Measurements from ENCODE around the gene NRG2.

NRG2 gene

DNA sequence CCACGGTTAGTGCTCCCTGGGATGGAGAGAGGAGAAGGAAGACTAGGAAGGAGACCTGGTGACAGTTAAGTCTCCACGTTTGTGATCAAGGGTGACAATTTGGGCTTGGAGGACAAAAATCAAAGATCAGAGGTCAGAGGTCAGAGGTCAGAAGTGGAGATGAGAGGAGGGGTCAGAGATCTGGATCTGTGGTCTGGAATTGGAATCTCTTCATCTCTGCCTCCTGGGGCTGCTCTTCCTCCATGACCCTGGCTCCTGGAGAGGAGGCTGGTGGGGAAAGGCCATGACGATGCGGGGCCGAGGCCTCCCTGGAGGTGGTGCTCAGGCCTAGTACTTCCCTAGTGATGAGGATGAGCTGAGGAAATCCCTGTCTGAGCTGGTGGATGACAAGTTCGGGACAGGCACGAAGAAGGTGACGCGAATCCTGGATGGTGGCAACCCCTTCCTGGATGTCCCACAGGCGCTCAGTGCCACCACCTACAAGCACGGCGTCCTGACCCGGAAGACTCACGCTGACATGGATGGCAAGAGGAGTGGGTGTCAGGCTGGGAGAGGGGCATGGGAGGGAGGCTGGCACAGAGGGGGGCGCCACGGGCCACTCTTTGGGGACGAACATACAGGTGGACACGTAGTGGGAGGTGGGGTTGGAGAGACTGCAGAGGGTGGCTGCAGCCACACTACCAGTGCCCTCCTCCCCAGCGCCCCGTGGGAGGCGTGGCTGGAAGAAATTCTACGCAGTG, 206.5 kb downstream of the NRG2 start:
- no peak overlapping the region for H3K4me3 ChIP-seq (replicated peaks; ENCODE audit: insufficient read depth, low read length)
- no peak for DNase-seq (ENCODE audit: low read depth in 1 of 2, low spot score in 1 of 2)

DNA sequence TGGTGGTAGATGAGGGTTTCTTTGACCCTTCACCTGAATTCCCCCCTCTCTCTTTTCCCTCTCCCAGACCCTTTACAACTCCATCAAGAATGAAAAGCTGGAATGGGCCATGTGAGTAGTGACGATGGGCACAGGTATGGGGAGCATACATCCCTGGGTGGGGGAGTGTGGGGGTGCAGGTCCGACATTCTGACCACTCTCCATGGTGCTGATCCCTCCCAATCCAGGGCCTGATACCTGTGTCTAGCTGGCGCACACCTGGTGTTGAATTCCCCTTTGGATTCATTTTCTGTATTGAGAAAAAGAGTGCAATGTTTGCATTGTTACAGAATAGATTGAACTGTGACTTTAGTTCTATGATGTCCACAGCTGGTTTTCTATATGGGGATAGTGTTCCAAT, 207.4 kb downstream of the NRG2 start:
- no peak overlapping the region for H3K27ac ChIP-seq (replicated peaks)
- H3K4me3 ChIP-seq (replicated peaks; ENCODE audit: insufficient read depth, low read length), result no peak overlapping the region
- no peak for DNase-seq (ENCODE audit: low read depth in 1 of 2, low spot score in 1 of 2)
- no peaks in the 10 kb centered on the region for H3K27me3 ChIP-seq (ENCODE audit: insufficient read depth, poor library complexity, severe bottlenecking)
- TF ChIP-seq REST (IDR thresholded peaks at IDR 0.05; ENCODE audit: insufficient replicate concordance, low read depth) (peak; percentile 86), SPI1 (IDR thresholded peaks at IDR 0.05; ENCODE audit: borderline replicate concordance, low read depth) (no peak)

More for the DNA sequence above, 206.5 kb downstream of the NRG2 start:
- Histone ChIP-seq H3K27ac (replicated peaks) (no peak overlapping the region), H3K27me3 (ENCODE audit: insufficient read depth, poor library complexity, severe bottlenecking) (no peaks in the 10 kb centered on the region)
- TF ChIP-seq, protein P1, sequence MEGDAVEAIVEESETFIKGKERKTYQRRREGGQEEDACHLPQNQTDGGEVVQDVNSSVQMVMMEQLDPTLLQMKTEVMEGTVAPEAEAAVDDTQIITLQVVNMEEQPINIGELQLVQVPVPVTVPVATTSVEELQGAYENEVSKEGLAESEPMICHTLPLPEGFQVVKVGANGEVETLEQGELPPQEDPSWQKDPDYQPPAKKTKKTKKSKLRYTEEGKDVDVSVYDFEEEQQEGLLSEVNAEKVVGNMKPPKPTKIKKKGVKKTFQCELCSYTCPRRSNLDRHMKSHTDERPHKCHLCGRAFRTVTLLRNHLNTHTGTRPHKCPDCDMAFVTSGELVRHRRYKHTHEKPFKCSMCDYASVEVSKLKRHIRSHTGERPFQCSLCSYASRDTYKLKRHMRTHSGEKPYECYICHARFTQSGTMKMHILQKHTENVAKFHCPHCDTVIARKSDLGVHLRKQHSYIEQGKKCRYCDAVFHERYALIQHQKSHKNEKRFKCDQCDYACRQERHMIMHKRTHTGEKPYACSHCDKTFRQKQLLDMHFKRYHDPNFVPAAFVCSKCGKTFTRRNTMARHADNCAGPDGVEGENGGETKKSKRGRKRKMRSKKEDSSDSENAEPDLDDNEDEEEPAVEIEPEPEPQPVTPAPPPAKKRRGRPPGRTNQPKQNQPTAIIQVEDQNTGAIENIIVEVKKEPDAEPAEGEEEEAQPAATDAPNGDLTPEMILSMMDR (IDR thresholded peaks at IDR 0.05; ENCODE audit: insufficient read depth, low read length), result no peak
- TF ChIP-seq GABPA (IDR thresholded peaks at IDR 0.05; ENCODE audit: low read depth) (no peak), SPI1 (IDR thresholded peaks at IDR 0.05; ENCODE audit: borderline replicate concordance, low read depth) (no peak), POLR2AphosphoS5 (IDR thresholded peaks at IDR 0.05; ENCODE audit: low read depth) (no peak), REST (IDR thresholded peaks at IDR 0.05; ENCODE audit: insufficient replicate concordance, low read depth) (no peak)

- H3K27ac ChIP-seq (replicated peaks), result no peak overlapping the region
- no peak for DNase-seq (ENCODE audit: low read depth in 1 of 2, low spot score in 1 of 2)
- H3K4me3 ChIP-seq (replicated peaks; ENCODE audit: insufficient read depth, low read length), result no peak overlapping the region
- TF ChIP-seq REST (IDR thresholded peaks at IDR 0.05; ENCODE audit: insufficient replicate concordance, low read depth) (no peak), GABPA (IDR thresholded peaks at IDR 0.05; ENCODE audit: low read depth) (no peak), POLR2AphosphoS5 (IDR thresholded peaks at IDR 0.05; ENCODE audit: low read depth) (no peak), SPI1 (IDR thresholded peaks at IDR 0.05; ENCODE audit: borderline replicate concordance, low read depth) (no peak)
- TF ChIP-seq, protein P1 (IDR thresholded peaks at IDR 0.05; ENCODE audit: insufficient read depth, low read length), result no peak
- no peaks in the 10 kb centered on the region for H3K27me3 ChIP-seq (ENCODE audit: insufficient read depth, poor library complexity, severe bottlenecking)
These were observed 209.6 kb downstream of the NRG2 start for GRCh38 chr5:139833525-139833924.

All from HL-60 (cell line).